Uterus (tissue), 2 donors: ENCODE results near the gene FXYD2.

Source experiments
- CTCF ChIP-seq, 4 experiments: fragments of 200-600 bp in 2 of 4; fragments of 450-650 bp in 2 of 4; sonication (generic) in 2 of 4; IDR thresholded peaks; one replicate each; pipeline ENCODE4 v1.5.1; 2016 to 2019; ENCODE audit warnings: antibody characterized with exemption in 4 of 4, mild to moderate bottlenecking in 2 of 4, moderate library complexity in 1 of 4
- POLR2A ChIP-seq, 2 donors: fragments of 450-650 bp; IDR thresholded peaks; one replicate each; pipeline ENCODE4 v1.6.1; 2016; ENCODE audit warnings: antibody characterized with exemption in 2 of 2, mild to moderate bottlenecking in 1 of 2, moderate library complexity in 1 of 2

- TF ChIP-seq CTCF (IDR thresholded peaks at IDR 0.05) (no peak), POLR2A (IDR thresholded peaks at IDR 0.05) (no peak)
Observed at GRCh38 chr11:117842131-117842941, 17.8 kb upstream of the FXYD2 start.
